Type B pancreatic cell (in vitro differentiated cells): ENCODE measurements around the gene MIOX. TPM values are rescaled to one million over a fixed set of nuclear protein-coding genes. Genes with fewer than 3 reads are reported as not detected.

ENCODE experiments used
- DNase-seq: peaks from one replicate; pipeline ENCODE4 v3.0.0; 2021; ENCODE audit warnings: mixed read lengths; ENCODE audit not compliant: unreplicated experiment; ENCODE audit errors: extremely low spot score
- H3K27ac Mint-ChIP-seq: 2 replicates; pipeline ENCODE4 v1.8.0; 2021; ENCODE audit warnings: mild to moderate bottlenecking, mixed read lengths
- H3K27me3 Mint-ChIP-seq: 2 replicates; pipeline ENCODE4 v1.8.0; 2021; ENCODE audit warnings: mixed read lengths
- H3K36me3 Mint-ChIP-seq: 2 replicates; pipeline ENCODE4 v1.8.0; 2021; ENCODE audit warnings: mixed read lengths
- H3K4me1 Mint-ChIP-seq: one replicate; pipeline ENCODE4 v1.8.0; 2021; ENCODE audit warnings: mixed read lengths; ENCODE audit not compliant: unreplicated experiment
- H3K4me3 Mint-ChIP-seq: 2 replicates; pipeline ENCODE4 v1.8.0; 2021; ENCODE audit warnings: mild to moderate bottlenecking, mixed read lengths
- H3K9me3 Mint-ChIP-seq: 2 replicates; pipeline ENCODE4 v1.8.0; 2021; ENCODE audit warnings: mixed read lengths
- total RNA-seq: library from RNA; stranded (reverse); gene quantifications from 2 replicates; pipeline ENCODE4 v1.2.1, GENCODE V29; 2021; ENCODE audit warnings: low replicate concordance
- TF ChIP-seq, protein P1 (sequence below): fragments of 200-600 bp; sonication (generic); conservative IDR thresholded peaks from 2 replicates; pipeline ENCODE4 v1.5.0; 2021; ENCODE audit warnings: antibody characterized with exemption, mild to moderate bottlenecking

Gene MIOX
- total RNA-seq, 1 donor from 2014 or later = not detected

DNA sequence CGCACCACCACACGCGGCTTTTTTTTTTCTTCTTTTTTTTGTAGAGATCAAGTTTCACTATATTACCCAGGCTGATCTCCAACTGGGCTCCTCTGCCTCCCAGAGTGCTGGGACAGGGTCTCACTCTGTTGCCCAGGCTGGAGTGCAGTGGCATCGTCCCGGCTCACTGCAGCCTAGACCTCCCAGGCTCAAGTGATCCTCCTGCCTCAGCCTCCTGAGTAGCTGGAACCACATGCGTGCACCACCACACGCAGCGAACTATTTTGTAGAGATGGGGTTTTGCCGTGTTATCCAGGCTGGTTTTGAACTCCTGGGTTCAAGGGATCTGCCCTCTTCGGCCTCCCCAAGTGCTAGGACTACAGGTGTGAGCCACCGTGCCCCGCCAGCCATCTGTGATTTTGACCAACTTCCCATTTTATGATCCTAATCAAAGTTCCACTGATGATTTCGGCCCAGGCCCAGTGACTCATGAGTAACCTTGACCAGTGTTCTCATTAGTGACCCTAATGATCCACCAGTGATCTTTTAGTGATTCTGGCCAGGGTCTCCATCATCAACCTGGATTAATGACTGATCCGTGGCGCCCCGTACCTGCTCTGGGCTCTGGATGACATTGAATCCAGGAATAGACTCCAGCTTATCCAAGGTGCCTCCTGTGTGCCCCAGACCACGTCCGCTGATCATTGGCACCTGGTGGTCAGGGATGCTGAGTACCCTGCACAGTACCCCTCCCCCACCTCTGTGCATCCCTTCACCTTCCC is 41.4 kb downstream of the MIOX start:
- Mint-ChIP-seq H3K27me3 (peaks cover 38% of the 10 kb centered on the region), H3K36me3 (peaks cover 4% of the 10 kb centered on the region), H3K4me1 (peaks cover 8% of the 10 kb centered on the region), H3K27ac (peak overlapping the region; percentile 75), H3K4me3 (peak overlapping the region; percentile 74), H3K9me3 (no peaks in the 10 kb centered on the region)
- no peak for DNase-seq
- TF ChIP-seq, protein P1, sequence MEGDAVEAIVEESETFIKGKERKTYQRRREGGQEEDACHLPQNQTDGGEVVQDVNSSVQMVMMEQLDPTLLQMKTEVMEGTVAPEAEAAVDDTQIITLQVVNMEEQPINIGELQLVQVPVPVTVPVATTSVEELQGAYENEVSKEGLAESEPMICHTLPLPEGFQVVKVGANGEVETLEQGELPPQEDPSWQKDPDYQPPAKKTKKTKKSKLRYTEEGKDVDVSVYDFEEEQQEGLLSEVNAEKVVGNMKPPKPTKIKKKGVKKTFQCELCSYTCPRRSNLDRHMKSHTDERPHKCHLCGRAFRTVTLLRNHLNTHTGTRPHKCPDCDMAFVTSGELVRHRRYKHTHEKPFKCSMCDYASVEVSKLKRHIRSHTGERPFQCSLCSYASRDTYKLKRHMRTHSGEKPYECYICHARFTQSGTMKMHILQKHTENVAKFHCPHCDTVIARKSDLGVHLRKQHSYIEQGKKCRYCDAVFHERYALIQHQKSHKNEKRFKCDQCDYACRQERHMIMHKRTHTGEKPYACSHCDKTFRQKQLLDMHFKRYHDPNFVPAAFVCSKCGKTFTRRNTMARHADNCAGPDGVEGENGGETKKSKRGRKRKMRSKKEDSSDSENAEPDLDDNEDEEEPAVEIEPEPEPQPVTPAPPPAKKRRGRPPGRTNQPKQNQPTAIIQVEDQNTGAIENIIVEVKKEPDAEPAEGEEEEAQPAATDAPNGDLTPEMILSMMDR = no peak

DNA sequence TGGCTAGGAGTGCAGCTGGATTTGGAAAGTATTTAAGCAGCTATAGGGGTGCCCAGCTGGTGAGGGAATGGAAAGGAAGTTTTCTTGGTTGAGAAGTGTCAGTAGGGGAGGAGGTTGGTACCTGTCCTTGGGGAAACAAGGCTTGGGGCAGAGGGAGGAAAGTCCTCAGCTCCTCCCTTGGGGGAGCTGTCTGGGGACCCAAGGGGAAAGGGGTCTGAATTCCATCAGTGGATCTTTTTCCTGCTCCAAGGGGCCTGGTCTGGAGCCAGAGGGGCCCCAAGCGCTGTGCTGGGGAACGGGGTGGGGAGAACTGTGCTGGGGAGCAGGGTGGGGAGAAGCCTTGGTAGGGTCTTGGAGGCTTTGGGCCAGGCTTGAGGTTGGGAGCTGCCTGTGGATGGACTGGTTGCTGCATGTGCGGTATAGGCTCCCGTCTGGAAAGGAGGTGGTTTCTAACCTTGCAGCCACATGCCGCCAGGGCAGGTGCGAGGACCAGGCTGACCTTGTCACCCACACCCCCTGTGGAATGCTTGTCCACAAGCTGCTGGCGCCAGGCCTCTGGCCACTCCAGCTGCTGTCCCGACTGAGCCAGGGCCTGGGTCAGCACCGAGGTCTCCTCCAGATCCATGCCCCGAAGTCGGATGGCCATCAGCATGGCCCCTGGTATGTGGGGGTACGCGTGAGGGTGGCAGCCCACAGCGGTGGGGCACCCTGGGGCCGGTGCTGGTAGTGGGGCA is 42.2 kb downstream of the MIOX start:
- peaks cover 46% of the 10 kb centered on the region for H3K27me3 Mint-ChIP-seq
- TF ChIP-seq, protein P1 = no peak
- peak overlapping the region; percentile 75 for H3K27ac Mint-ChIP-seq
- H3K4me1 Mint-ChIP-seq = peaks cover 15% of the 10 kb centered on the region
- H3K36me3 Mint-ChIP-seq = peaks cover 4% of the 10 kb centered on the region
- DNase-seq = no peak
- no peaks in the 10 kb centered on the region for H3K9me3 Mint-ChIP-seq
- H3K4me3 Mint-ChIP-seq = peak overlapping the region; percentile 74

DNA sequence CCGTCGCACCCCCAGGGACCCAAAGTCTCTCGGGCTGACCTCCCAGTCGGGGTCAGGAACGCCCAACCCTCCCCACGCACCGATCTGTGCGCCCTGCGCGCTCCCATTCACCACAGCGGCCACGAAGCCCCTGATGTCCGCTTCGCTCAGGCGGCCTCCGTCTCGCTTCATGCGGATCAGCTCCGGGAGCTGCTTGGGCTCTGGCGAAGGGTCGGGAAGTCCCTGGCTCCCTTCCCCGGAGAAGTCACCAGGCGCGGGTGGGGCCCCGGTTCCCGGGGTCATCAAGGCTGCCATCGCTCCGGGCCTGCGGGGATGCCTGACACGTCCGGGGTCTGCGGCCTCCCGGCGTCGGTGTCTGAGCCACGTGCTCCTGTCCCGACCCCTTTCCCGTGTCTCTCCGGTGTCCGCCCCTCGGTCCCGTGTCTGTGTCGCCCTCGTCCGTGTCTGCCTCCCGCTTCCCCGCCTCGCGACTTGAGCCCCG is 42.8 kb downstream of the MIOX start:
- DNase-seq = no peak
- Mint-ChIP-seq H3K4me1 (peaks cover 19% of the 10 kb centered on the region), H3K27me3 (peaks cover 52% of the 10 kb centered on the region), H3K9me3 (no peaks in the 10 kb centered on the region), H3K36me3 (peaks cover 2% of the 10 kb centered on the region), H3K4me3 (no peak overlapping the region), H3K27ac (no peak overlapping the region)
- TF ChIP-seq, protein P1 = no peak

DNA sequence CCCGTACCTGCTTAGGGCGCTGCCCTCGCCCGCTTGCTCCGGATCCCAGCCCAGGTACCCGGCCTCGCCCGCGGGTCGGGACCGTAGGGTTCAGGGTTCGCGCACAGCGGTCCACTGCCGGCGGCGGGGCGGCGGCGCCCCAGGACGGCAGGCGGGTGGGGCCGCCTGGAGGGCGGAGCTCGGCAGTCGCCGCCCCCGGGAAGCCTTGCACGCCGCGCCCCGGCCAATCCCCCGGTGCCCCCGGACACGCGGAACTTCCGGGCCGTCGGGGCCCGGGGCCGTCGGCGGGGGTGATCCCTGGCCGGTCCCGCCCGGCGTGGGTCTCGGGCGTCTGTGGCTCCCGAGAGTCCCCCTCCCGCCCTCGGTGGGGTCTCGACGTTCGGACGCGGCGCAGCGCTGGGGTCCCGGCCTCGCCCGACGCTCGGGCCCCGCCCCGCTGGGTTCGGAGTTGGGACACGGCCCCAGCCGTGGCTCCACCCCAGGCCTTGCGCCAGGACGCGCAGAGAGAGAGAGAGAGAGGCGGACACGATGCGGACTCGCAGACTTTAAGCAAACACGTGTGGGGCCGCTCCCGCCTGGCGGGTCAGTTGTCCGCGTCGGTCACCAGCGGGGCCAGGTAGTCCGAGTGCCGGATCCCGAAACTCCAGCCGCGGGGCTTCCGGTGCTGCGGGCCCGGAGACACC is 43.4 kb downstream of the MIOX start, which contains the start of gene TYMP:
TYMP (minus strand) TSS at position 116 of the 683 bp plus-strand sequence. CDS start 303 bp downstream, outside the sequence.
- no peak for DNase-seq
- peaks cover 52% of the 10 kb centered on the region for H3K27me3 Mint-ChIP-seq
- H3K36me3 Mint-ChIP-seq = no peaks in the 10 kb centered on the region
- no peaks in the 10 kb centered on the region for H3K9me3 Mint-ChIP-seq
- H3K27ac Mint-ChIP-seq = no peak within 1 kb of the TSS
- peak within 1 kb of the TSS; percentile 71 for H3K4me3 Mint-ChIP-seq
- TF ChIP-seq, protein P1 = no peak
- peaks cover 17% of the 10 kb centered on the region for H3K4me1 Mint-ChIP-seq

DNA sequence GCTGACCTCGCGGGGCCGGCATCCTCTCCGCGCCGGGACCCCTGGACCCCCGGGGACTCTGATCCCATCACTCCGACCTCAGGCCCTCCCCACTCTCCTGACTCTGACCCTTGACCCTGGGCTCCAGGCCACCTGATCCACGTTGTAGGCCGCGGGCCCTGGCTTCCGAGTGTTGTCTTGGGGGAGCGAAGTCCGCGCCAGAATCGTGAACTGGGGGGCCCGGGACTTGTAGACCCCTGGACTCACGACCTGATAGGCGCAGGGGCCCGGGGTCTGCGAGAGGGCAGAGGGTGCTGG is 43.9 kb downstream of the MIOX start:
- peaks cover 17% of the 10 kb centered on the region for H3K4me1 Mint-ChIP-seq
- H3K4me3 Mint-ChIP-seq = peak overlapping the region; percentile 66
- H3K36me3 Mint-ChIP-seq = no peaks in the 10 kb centered on the region
- no peaks in the 10 kb centered on the region for H3K9me3 Mint-ChIP-seq
- H3K27me3 Mint-ChIP-seq = peaks cover 52% of the 10 kb centered on the region
- no peak for DNase-seq
- TF ChIP-seq, protein P1 = no peak
- no peak overlapping the region for H3K27ac Mint-ChIP-seq
